Upper lobe of left lung (tissue), 4 donors: ENCODE results near the gene ZDHHC14.

ENCODE experiments used
- CTCF ChIP-seq, 6 experiments: fragments of 450-650 bp in 4 of 6; fragments of 200-600 bp in 2 of 6; sonication (generic) in 2 of 6; IDR thresholded peaks; one replicate each; pipeline ENCODE4 v1.5.1; 2016 to 2019; ENCODE audit warnings: antibody characterized with exemption in 6 of 6
- EP300 ChIP-seq, 4 donors: sonication (generic); formaldehyde crosslinking; IDR thresholded peaks; one replicate each; pipeline ENCODE4 v1.5.1; 2017; ENCODE audit warnings: antibody characterized with exemption in 4 of 4, control low read depth in 2 of 4
- POLR2A ChIP-seq, 4 donors: fragments of 450-650 bp; IDR thresholded peaks; one replicate each; pipeline ENCODE4 v1.5.1; 2016 to 2017; ENCODE audit warnings: antibody characterized with exemption in 4 of 4, mild to moderate bottlenecking in 2 of 4
- POLR2AphosphoS5 ChIP-seq, 2 donors: sonication (generic); formaldehyde crosslinking; IDR thresholded peaks; one replicate each; pipeline ENCODE4 v1.5.1; 2017; ENCODE audit warnings: antibody characterized with exemption in 2 of 2

- TF ChIP-seq CTCF (IDR thresholded peaks at IDR 0.05): no peak
- TF ChIP-seq POLR2A (IDR thresholded peaks at IDR 0.05): no peak
- no peak for TF ChIP-seq POLR2AphosphoS5 (IDR thresholded peaks at IDR 0.05)
- TF ChIP-seq EP300 (IDR thresholded peaks at IDR 0.05): no peak
Measured at GRCh38 chr6:157376706-157377230, 4.2 kb upstream of the ZDHHC14 start.
